Measurements from ENCODE around the gene CCDC82.
"Not testable (repeated sequence)": the region's sequence is repeated elsewhere in the genome, so short reads cannot be mapped to it uniquely, and the experiment has no call there.

Gene CCDC82

DNA sequence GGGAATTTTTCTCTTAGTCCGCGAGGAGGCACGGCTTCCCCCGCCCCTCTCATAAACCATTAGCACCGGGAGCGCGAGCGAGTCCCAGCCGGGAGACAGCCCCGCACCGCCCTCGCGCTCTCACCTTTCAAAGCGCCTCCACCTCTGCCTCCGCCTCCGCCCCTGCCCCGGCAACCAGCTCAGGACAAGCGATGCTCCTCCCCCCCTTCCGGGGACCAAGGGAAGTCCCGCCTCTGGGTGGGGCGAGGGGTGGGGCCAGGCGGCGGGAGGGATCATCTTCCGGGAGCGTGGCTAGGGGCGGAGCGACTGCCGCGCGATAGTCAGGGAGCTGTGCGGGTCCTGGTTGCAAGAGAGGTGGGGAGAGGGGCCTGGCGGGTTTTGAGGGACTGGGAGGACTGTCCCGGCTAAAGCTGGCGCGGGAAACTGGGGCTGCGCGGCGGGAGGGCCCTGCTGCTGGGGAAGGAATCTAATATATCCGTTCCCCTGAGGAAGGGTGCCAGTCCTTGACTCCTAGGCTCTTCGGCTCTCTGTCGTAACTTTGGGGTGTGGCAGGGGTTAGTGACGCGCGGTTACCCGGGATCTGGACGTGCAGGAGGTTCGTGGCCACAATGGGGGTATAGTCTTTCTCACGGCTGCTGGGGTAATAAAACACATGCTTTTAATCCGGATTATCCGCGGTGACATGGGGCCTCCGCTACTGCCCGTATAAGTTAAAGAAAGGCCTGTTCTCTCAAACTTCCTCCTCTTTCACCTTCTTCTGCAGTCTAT is at the start of gene CCDC82, which contains the start of gene JRKL:
Gene CCDC82 (minus strand): TSS at position 193 of the 768 bp plus-strand sequence. CDS start 5,165 bp downstream, outside the sequence.
Gene JRKL (plus strand): TSS at position 294 of the 768 bp plus-strand sequence. CDS start 637 bp downstream, outside the sequence.
- H3K4me3 ChIP-seq (ENCODE audit: low read depth, low read length), result peak within 1 kb of the TSS; percentile 87

- H3K4me3 ChIP-seq (ENCODE audit: low read depth, low read length), result not testable (repeated sequence)
Measured at GRCh38 chr11:96432654-96433053, 42.9 kb upstream of the CCDC82 start.

DNA sequence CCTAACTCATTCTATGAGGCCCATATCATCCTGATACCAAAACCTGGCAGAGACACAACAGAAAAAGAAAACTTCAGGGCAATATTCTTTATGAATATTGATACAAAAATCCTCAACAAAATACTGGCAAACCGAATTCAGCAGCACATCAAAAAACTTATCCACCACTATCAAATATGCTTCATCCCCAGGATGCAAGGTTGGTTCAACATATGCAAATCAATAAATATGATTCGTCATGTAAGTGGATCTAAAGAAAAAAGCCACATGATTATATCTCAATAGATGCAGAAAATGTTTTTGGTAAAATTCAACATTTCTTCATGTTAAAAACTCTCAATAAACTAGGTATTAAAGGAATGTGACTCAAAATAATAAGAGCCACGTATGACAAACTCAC is 41.0 kb upstream of the CCDC82 start:
- no peak overlapping the region for H3K4me3 ChIP-seq (ENCODE audit: low read depth, low read length)

DNA sequence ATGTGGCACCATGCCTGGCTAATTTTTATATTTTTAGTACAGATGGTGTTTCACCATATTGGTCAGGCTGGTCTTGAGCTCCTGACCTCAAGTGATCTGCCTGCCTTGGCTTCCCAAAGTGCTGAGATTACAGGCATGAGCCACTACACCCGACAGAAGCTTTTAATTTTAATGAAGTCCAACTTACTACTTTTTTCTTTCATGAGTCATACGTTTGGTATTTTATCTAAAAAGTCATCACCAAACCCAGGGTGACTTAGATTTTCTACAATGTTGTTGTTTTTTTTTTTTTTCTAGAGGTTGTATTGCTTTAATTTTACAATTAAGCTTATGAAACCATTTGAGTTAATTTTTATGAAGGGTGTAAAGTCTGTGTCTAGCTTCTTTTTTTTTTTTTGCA is 35.0 kb upstream of the CCDC82 start:
- H3K4me3 ChIP-seq (ENCODE audit: low read depth, low read length), result no peak overlapping the region

DNA sequence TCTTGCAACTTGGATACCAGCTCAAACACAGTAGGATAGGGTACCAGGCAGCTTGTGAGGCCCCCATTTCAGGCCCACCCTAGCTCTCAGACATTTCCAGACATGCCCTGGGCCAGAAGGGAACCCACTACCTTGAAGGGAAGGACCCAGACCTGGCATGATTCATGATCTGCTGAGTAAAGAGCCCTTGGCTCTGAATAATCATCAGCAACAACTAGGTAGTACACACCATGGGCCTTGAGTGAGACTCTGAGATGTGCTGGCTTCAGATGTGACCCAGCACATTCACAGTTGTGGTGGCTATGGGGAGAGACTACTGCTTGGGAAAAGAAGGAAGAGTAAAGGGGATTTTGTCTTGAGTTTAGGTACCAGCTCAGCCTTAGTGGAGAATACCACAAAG is 23.7 kb upstream of the CCDC82 start:
- no peak overlapping the region for H3K4me3 ChIP-seq (ENCODE audit: low read depth, low read length)

DNA sequence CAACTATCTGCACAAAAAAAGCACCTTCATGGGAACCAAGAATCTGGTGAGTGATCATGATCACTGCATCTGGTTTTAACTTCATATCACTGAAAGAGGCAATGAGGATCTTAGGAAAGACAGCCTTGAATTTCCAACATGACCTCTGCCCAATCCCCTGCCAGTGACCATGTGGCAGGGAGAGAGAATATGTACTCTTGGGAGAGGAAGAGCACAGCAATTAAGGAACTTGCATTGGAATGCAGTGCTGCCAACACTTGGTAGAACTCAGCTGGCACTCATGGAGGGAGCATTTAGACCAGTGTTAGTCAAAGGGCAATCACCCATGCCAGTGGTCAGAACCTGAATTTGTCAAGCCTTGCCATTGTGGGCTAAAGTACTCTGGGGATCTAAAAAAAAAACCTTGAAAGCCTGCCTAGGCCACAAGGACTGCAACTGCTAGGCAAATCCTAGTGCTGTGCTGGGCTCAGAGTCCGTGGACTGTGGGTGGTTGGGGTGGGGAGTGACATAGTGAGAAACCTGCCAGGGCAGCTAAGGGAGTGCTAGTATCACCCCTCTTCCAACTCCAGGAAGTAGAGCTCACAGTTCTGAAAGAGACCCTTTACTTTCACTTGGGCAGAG is 23.2 kb upstream of the CCDC82 start:
- no peak overlapping the region for H3K4me3 ChIP-seq (ENCODE audit: low read depth, low read length)

- peak overlapping the region; percentile 35 for H3K4me3 ChIP-seq (ENCODE audit: low read depth, low read length)
Measured at GRCh38 chr11:96411412-96411811, 21.7 kb upstream of the CCDC82 start.

DNA sequence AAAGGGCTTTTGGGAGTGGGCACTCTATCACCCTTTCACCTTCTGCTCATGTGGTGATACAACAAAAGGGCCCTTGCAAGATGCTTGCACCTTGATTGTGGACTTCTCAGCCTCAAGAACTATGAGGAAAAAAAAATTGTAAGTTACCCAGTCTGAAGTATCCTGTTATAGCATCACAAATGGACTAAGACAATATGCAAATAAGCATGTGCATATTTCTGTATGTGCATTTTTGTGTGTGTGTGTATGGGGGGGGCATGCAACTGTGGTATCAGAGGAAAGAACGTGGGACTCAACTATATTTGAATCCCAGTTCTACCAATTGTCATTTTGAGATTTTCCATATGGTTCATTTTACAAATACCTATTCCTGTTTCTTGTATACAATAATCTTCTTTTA is 11.0 kb upstream of the CCDC82 start:
- H3K4me3 ChIP-seq (ENCODE audit: low read depth, low read length), result no peak overlapping the region

- no peak overlapping the region for H3K4me3 ChIP-seq (ENCODE audit: low read depth, low read length)
Measured at GRCh38 chr11:96397863-96398262, 8.2 kb upstream of the CCDC82 start.

GRCh38 chr11:96396637-96397036 is 6.9 kb upstream of the CCDC82 start:
- no peak overlapping the region for H3K4me3 ChIP-seq (ENCODE audit: low read depth, low read length)

GRCh38 chr11:96394773-96395172 is 5.1 kb upstream of the CCDC82 start:
- H3K4me3 ChIP-seq (ENCODE audit: low read depth, low read length), result no peak overlapping the region

- H3K4me3 ChIP-seq (ENCODE audit: low read depth, low read length), result no peak overlapping the region
Measured at GRCh38 chr11:96393753-96394348, 4.1 kb upstream of the CCDC82 start.

DNA sequence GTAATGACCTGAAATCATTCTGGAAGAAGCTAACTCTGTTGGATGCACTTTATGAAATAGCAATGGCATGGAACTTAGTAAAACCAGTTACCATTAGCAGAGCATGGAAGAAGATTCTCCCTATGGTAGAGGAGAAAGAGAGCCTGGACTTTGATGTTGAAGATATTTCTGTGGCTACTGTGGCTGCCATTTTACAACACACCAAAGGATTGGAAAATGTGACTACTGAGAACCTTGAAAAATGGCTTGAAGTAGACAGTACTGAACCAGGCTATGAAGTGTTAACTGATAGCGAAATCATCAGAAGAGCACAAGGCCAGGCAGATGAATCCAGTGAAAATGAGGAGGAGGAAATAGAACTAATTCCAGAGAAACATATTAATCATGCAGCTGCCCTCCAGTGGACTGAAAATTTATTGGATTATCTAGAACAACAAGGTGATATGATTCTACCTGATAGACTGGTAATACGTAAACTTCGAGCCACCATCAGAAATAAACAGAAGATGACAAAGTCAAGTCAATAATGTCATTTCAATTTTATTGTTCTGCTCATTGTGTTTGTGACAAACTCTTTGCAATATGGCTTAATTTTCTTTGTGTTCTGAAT is 2.1 kb upstream of the CCDC82 start:
- H3K4me3 ChIP-seq (ENCODE audit: low read depth, low read length), result no peak overlapping the region

DNA sequence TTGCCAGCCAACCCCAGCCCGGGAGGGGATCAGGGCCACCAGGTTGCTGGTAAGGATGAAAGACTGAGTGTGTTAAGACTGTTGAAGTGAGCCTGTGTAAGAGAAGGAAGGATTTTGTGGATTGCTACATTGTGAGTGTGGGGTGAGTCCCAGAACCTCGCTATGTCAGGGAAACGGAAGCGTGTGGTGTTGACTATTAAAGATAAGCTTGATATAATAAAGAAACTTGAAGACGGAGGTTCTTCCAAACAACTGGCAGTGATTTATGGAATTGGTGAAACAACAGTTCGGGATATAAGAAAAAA is 728 bp upstream of the CCDC82 start:
- peak overlapping the region; percentile 87 for H3K4me3 ChIP-seq (ENCODE audit: low read depth, low read length)

- peak overlapping the region; percentile 87 for H3K4me3 ChIP-seq (ENCODE audit: low read depth, low read length)
Measured at GRCh38 chr11:96388891-96389719, 607 bp downstream of the CCDC82 start.

DNA sequence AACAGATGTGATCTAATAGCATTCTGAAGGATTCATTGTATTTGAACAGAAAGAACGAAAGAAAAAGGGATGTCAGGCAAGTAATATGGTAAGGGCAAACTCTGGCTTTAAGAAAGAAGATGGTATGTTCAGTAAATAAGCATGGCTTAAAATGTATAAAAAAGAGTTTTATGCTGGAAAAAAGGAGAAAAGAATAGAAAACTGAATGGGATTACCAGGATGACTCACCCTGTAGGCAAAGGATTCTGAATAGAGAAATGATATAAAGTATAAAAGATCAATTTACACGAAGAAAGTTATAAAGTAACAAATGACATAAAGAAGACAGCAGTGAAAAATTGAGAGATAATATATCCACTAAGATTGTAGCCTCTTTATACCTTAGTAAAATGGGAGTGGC is 4.5 kb downstream of the CCDC82 start:
- H3K4me3 ChIP-seq (ENCODE audit: low read depth, low read length), result no peak overlapping the region

GRCh38 chr11:96384156-96384555 is 5.6 kb downstream of the CCDC82 start:
- no peak overlapping the region for H3K4me3 ChIP-seq (ENCODE audit: low read depth, low read length)

- H3K4me3 ChIP-seq (ENCODE audit: low read depth, low read length), result no peak overlapping the region
Measured at GRCh38 chr11:96376796-96377195, 12.9 kb downstream of the CCDC82 start.

DNA sequence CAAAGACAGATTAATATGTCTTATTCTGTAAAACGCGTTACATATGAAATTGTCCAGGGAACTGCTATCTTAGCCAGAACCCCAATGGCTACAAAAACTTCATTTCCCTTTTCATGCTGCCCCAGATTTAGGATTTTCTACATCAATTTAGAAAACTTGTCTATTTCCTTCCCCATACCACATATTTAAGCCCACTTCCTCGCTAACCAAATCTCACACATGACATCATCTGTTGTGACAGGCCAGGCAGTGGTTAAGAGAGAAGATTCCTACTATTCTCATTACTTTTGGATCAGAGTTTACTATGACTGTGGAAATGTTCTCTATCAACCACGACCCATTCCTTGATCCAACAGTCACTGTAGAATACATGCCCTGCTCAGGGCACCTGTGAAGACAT is 15.9 kb downstream of the CCDC82 start:
- H3K4me3 ChIP-seq (ENCODE audit: low read depth, low read length), result no peak overlapping the region

GRCh38 chr11:96367342-96367741 is 22.4 kb downstream of the CCDC82 start:
- no peak overlapping the region for H3K4me3 ChIP-seq (ENCODE audit: low read depth, low read length)

DNA sequence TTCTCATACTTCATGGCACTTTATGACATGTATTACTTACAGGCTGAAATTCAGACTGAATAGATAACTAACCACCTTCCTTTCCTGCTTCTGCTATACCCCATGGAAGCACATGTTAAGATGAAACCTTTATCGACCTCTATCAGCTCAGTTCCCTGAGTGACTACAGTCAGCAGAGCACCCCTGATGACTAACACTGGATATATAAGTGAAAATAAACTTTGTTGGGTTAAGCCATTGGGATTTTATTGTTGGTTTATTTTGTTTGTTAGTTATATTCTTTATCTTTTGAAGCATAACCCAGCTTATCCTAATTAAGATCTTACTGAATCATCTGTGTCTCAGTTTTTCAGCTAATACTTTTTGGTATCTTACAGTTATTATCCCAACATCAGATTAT is 23.7 kb downstream of the CCDC82 start:
- H3K4me3 ChIP-seq (ENCODE audit: low read depth, low read length), result no peak overlapping the region

Measured in iPS-11a (cell line).